GM21723 (cell line): ENCODE results near the gene RHCE.
"Not testable (repeated sequence)": the region's sequence is repeated elsewhere in the genome, so short reads cannot be mapped to it uniquely, and the experiment has no call there.

ENCODE experiments used
- ATAC-seq: cut with Tn5 transposase; IDR thresholded peaks from one replicate; pipeline ENCODE4 v1.9.1; 2021; ENCODE audit warnings: mild to moderate bottlenecking, moderate library complexity; ENCODE audit not compliant: unreplicated experiment

RHCE gene

GRCh38 chr1:25420715-25421114 lies at the start of gene RHCE:
TSS of gene RHCE (minus strand) at chr1:25420825. CDS start at chr1:25420786, 39 bp downstream.
- not testable (repeated sequence) for ATAC-seq

- ATAC-seq: no peak
Measured at GRCh38 chr1:25469177-25469576, 48.6 kb upstream of the RHCE start.

GRCh38 chr1:25468033-25468432 lies 47.4 kb upstream of the RHCE start:
- ATAC-seq: no peak

DNA sequence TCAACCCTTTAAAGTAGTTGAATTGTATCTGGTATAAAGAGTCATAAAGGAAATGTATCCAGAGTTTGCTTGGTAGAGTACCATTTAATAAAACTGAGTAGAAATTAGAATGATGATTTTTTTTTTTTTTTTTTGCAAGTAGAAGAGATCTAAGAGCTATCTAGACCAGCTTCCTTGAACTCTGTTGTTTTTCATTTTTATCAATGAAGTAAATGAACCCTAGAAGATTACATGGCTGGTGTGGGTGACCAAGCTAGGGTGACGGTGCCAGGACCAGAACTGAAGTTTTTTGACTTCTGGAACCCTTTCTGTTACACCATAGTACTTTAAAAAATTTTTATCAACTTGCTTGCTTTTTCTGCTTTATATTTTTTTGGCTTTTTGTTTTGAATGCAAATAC lies 47.0 kb upstream of the RHCE start:
- no peak for ATAC-seq

DNA sequence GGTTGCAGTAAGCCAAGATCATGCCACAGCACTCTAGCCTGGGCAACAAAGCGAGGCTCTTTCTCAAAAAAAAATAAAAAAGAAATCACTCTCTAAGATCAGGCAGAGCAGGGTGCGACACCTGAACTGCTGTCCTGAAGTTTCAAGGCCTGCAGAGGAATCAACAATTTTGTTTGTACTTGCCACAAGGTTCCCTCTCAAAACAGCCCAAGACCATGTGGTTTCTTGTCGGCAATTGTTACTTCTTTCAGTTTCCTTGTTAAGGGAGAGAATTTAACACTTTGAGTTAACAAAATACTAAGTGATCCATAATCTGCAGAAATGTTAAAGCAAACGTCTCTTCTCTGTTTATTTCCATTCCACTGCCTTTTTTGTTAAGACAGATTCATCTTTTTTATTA lies 46.6 kb upstream of the RHCE start:
- ATAC-seq: no peak

DNA sequence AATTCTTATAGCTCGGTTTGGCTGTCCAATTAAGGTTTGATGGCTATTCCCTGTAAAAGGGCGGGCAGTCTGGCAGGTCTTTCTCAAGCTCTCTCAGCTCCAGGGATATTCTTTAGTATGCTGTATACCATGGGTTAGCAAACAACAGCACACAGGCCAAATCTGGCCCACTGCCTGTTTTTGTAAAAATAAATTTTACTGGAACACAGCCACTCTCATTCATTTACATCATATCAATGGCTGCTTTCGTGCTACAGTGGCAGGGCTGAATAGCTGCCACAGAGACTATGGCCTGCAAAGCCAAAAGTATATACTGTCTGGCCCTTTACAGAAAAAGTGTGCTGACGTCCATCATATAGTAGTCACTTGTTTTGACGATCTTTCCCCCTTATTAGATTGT lies 42.1 kb upstream of the RHCE start:
- ATAC-seq: no peak

- no peak for ATAC-seq
Measured at GRCh38 chr1:25461849-25462248, 41.2 kb upstream of the RHCE start.

GRCh38 chr1:25460816-25461215 lies 40.2 kb upstream of the RHCE start:
- ATAC-seq: not testable (repeated sequence)

- no peak for ATAC-seq
Measured at GRCh38 chr1:25460020-25460419, 39.4 kb upstream of the RHCE start.

- ATAC-seq: no peak
Measured at GRCh38 chr1:25458541-25459298, 38.1 kb upstream of the RHCE start.

DNA sequence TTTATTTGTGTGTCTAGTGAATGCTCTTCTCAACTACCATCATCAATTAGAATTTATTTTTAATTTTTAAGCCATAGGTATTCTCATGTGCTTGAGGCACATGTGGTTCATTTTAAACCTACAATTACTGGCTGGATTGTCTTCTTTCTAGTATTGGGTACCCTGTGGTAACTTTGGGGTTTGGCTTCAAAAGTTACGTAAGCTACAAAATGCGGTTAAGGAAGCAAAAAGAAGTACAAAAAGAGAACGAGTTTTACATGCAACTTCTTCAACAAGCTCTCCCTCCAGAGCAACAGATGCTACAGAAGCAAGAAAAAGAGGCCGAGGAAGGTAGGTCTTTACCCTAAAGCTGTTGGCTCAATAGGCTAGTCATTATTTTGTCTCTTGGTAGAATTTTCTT lies 35.9 kb upstream of the RHCE start:
- ATAC-seq: no peak

DNA sequence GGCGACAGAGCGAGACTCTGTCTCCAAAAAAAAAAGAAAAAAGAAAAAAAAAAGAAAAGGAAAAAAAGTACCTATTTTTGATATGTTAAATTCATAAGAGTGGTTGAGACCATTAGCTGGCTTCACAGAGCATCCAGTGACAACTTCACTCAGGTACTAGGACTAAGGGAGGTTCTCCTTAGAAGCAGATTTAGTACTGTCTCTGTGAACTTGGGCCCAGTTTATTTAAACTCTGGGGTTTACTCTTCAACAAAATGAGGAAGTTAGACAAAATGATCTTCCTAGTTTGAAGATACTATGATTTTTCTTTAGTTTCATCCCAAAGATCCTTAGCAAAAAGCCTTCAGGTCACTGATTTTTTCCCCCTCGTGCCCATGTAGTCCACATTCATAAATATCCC lies 31.3 kb upstream of the RHCE start:
- ATAC-seq: no peak

DNA sequence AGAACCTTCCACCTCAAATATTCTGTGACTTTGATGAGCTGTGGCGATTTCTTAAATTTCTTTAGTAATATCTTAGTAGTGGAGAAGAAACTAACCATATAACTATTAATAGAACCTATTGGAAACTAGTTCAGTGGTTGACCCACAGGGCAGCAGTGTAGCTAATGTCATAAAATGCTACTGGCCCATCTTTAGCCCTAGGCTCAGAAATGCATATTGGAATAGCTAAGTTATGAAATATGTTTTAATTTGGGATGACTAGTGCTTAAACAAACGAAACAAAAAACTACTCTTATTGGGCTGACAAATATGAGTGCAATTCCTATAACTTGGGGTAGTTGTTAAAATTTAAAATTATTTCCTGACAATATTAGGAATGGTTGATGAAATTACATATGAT lies 30.3 kb upstream of the RHCE start:
- ATAC-seq: no peak

DNA sequence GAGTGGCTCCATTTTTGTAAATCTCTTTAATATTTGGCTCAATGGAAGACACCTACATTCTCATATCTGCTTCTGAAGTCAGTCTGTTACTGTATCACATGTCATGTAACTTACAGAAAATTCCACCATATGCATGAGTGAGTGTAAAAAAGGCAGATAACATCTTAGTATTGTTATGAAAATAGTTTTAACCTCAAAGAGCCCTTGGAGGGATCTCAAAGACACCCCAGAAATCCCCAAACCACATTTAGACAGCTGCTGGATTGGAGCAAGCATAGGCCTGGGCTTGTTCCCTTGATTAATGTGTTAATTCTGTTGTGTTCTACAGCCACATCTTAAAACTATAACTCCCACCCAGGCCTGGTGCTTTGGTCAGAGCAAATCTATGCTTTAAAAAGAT lies 26.9 kb upstream of the RHCE start:
- no peak for ATAC-seq

DNA sequence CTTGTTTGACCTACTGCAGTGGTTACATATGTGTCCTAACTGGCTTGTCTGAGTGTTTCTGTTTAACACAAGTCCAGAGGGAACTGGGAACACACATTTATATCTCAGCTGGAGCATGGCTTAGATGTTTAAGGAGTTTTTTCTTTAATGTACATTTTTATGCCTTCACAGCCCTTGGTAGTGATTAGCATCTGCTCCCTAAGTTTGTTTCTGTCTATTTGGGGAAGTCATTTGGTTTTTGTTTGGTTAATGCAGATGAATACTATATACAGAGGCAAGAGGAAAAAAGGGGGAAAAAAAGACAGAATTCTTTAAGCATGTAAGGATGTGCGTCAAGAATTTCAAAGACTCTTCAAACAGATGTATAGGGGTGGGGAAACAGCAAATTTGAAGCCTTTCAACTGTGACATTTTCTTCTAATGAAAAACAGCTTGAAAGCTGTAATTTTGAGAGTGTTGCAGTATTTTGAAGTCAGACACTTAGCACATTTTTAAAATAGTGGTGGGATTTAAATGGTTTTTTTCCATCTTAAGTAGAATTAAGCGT lies 25.4 kb upstream of the RHCE start:
- no peak for ATAC-seq

DNA sequence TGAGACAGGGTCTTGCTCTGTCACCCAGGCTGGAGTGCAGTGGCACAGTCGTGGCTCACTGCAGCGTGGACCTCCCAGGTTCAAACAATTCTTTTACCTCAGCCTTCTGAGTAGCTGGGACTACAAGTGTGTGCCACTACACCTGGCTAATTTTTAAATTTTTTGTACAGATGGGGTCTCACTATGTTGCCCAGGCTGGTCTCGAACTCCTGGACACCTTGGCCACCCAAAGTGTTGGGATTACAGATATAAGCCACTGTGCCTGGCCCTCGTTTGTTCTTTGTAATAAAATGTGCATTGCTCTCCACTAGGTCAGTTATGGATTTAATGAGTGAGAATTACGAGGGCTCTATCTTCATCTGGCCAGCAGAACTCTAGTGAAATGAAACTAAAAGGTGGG lies 24.0 kb upstream of the RHCE start:
- ATAC-seq: not testable (repeated sequence)

GRCh38 chr1:25443030-25443699 lies 22.5 kb upstream of the RHCE start:
- no peak for ATAC-seq

GRCh38 chr1:25442178-25442577 lies 21.6 kb upstream of the RHCE start:
- ATAC-seq: no peak

DNA sequence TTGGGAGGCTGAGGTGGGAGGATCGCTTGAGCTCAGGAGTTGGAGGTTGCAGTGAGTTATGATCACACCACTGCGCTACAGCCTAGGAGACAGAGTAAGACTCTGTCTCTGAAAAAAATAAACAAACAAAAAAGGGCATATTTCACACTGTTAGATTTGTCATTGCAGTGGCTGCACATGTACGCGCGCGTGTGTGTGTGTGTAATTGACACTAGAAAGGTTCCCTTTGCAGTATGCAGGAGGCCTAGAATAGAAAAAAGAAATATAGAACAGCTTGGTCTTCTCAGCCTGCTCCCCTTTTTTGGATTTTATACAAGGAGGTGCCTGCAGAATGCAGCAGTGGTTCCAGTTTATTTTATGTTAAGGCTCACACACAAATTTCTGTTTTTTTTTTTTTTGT lies 18.7 kb upstream of the RHCE start:
- no peak for ATAC-seq

DNA sequence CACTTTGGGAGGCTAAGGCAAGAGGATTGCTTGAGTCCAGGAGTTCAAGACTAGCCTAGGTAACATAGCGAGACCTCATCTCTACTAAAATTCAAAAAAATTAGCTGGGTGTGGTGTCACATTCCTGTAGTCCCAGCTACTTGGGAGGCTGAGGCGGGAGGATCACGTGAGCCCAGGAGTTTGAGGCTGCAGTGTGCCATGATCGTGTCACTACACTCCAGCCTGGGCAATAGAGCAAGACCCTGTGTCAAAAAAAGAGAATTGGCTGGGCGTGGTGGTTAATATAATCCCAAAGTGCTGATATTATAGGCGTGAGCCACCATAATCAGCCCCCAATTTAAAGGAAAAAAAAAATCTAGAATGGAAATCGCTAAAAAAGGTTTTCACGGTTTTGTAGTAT lies 17.0 kb upstream of the RHCE start:
- ATAC-seq: no peak

DNA sequence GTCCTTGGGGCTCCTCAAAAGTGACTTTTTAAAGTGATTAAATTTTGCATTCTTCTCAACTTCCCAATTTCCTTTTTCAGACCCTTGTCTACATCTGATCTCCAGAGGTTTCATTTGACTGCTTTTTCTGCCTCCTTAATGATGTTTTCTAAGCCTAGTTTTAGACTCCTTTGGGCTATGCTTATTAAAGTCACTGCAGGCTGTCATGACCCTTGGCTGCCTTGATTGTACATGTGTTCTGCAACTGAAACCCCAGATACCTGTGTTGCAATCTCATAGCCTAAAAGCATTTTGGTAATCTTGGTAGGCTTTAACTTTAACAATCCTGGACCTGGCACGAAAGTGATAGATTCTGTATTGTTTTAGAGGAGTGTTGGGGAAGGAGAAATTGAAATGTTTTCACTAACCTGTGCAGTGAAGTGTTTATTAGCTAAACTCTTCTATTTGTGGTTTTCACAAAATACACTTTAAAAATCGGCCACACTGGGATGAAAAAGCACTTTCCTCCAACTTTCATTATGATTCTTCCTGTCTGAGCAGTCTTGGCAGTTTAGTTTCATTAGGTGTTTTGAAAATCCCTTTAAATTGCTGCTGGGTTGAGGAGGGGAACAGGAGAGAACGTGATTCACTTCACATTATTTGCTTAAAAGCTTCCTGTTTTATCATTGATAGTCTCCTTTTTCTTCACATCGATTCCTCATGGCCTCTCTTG lies 14.9 kb upstream of the RHCE start:
- no peak for ATAC-seq
